AML-193 (cell line): ENCODE results near the gene AQR.
"Not testable (repeated sequence)": the region's sequence is repeated elsewhere in the genome, so short reads cannot be mapped to it uniquely, and the experiment has no call there.

Experiments
- DNase-seq, 2 experiments: peaks; one replicate each; lab custom pipeline; 2025; lab: John Stamatoyannopoulos, UW

Gene AQR

GRCh38 chr15:34969340-34970097, at the start of gene AQR:
Gene AQR (minus strand): TSS chr15:34969742. CDS start chr15:34969613, 129 bp downstream.
- DNase-seq: peak; percentile 93

GRCh38 chr15:35014241-35014640, 44.7 kb upstream of the AQR start:
- DNase-seq: no peak

- DNase-seq: no peak
Measured at GRCh38 chr15:35013370-35013769, 43.8 kb upstream of the AQR start.

GRCh38 chr15:35007397-35007796, 37.9 kb upstream of the AQR start:
- no peak for DNase-seq

- no peak for DNase-seq
Measured at GRCh38 chr15:35005933-35006332, 36.4 kb upstream of the AQR start.

GRCh38 chr15:35003928-35004327, 34.4 kb upstream of the AQR start:
- no peak for DNase-seq

- DNase-seq: peak; percentile 24 to 59
Measured at GRCh38 chr15:35000511-35000910, 31.0 kb upstream of the AQR start.

- no peak for DNase-seq
Measured at GRCh38 chr15:34999906-35000305, 30.4 kb upstream of the AQR start.

GRCh38 chr15:34994925-34995324, 25.4 kb upstream of the AQR start:
- DNase-seq: no peak

- no peak for DNase-seq
Measured at GRCh38 chr15:34993877-34994276, 24.3 kb upstream of the AQR start.

- DNase-seq: no peak
Measured at GRCh38 chr15:34993412-34993811, 23.9 kb upstream of the AQR start.

- peak; percentile 59 to 63 for DNase-seq
Measured at GRCh38 chr15:34988027-34988902, 18.7 kb upstream of the AQR start, which contains the start of gene ZNF770. Gene ZNF770 (minus strand): TSS chr15:34988287. CDS start chr15:34983434, 4,853 bp downstream.

- no peak for DNase-seq
Measured at GRCh38 chr15:34987609-34988026, 18.1 kb upstream of the AQR start.

GRCh38 chr15:34986771-34987480, 17.4 kb upstream of the AQR start:
- DNase-seq: no peak

GRCh38 chr15:34986326-34986725, 16.8 kb upstream of the AQR start:
- no peak for DNase-seq

GRCh38 chr15:34984889-34985630, 15.5 kb upstream of the AQR start:
- DNase-seq: peak; percentile 18 to 41

GRCh38 chr15:34976743-34977142, 7.2 kb upstream of the AQR start:
- no peak for DNase-seq

GRCh38 chr15:34976073-34976472, 6.5 kb upstream of the AQR start:
- DNase-seq: no peak

GRCh38 chr15:34973512-34973911, 4.0 kb upstream of the AQR start:
- no peak for DNase-seq

GRCh38 chr15:34970098-34970643, 629 bp upstream of the AQR start:
- not testable (repeated sequence) for DNase-seq

GRCh38 chr15:34964277-34964676, 5.3 kb downstream of the AQR start:
- DNase-seq: no peak
